NT2/D1 (cell line): ENCODE results near the gene SALL3.

Experiments used
- SUZ12 ChIP-seq: IDR thresholded peaks from 2 replicates; pipeline ENCODE4 v1.6.1; 2011; ENCODE audit not compliant: insufficient read length, insufficient read depth; ENCODE audit errors: extremely low read depth
- ZNF274 ChIP-seq: IDR thresholded peaks from 2 replicates; pipeline ENCODE4 v1.6.1; 2011; ENCODE audit warnings: mild to moderate bottlenecking, low read depth, low read length

DNA sequence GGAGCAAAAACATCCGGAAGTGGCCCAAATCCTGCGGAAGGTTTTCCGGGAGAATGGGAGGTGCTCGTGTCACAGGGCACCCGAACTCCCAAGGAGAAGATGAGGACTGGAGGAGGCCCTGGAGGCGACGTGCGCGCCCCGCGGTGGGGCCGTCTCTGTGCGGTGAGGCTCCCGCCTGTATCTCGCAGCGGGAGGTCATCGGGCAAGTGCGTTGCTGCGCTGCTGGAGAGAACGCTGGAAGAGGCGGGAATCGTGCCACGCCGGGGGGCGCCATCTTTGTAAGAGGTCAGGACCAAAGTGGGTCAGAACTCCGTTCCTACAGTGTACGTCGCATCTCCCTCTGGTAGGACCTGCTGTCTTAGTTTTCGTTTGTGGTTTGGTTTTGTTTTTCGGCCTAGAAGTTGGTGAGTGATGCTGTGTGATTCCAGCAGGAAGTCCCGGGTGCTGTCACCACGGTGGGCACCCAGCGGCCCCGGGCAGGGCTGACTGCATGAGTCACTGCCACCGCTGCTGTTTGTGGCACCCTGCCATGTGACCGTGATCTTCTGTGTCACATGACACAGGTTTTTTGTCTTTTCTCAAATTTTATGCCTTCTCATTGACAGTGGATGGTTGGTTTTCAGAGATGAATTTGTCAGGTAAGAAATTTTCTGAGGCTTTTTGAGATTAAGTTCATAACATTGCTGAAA, 68.1 kb downstream of the SALL3 start:
- TF ChIP-seq SUZ12 (no peak), ZNF274 (no peak)
